Measurements from ENCODE around the gene SDR39U1.
A peak's percentile ranks its signal among the peaks of the same experiment; 100 is the strongest.
"Not testable (repeated sequence)": the region's sequence is repeated elsewhere in the genome, so short reads cannot be mapped to it uniquely, and the experiment has no call there.

SDR39U1 gene, protein sequence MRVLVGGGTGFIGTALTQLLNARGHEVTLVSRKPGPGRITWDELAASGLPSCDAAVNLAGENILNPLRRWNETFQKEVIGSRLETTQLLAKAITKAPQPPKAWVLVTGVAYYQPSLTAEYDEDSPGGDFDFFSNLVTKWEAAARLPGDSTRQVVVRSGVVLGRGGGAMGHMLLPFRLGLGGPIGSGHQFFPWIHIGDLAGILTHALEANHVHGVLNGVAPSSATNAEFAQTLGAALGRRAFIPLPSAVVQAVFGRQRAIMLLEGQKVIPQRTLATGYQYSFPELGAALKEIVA

DNA sequence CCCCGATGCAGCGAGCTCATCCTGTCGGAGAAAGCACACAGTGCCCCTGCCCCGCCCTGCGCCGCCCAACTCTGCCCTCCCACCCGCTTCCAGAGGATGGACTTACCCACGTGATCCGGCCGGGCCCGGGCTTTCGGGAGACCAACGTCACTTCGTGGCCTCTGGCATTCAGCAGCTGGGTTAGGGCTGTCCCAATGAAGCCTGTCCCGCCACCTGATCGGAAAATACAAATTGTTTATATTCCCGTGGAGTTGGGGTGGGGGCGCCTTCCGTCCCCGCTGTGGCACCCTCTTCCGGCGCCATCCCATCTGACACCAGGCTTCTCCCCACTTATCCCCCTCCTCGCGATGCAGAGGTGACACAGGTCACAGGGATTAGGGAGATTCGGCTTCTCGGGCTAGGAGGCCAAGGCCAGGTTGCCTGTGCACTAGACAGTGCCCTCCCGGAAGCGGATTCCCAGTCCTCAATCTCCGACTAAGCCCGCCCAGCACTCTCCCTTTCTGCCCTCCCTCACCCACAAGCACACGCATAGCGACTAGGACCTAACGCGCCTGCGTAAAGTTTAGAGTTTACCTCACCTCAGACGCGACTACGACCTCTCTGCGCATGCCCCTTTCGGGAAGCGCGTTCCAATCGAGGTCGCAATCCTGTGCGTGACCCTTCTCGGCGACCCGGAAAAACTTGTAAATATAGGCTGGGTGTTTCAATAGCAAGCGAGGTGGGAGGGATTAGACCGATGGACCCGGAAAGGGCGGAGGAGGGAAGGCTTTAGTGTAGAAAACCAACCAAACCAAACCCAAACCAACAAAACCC, at the start of gene SDR39U1:
Gene SDR39U1, minus strand, starts transcription at position 537 of the 813 bp plus-strand sequence. Its CDS starts 7 bp downstream, at position 530.
- TF ChIP-seq, protein P1, sequence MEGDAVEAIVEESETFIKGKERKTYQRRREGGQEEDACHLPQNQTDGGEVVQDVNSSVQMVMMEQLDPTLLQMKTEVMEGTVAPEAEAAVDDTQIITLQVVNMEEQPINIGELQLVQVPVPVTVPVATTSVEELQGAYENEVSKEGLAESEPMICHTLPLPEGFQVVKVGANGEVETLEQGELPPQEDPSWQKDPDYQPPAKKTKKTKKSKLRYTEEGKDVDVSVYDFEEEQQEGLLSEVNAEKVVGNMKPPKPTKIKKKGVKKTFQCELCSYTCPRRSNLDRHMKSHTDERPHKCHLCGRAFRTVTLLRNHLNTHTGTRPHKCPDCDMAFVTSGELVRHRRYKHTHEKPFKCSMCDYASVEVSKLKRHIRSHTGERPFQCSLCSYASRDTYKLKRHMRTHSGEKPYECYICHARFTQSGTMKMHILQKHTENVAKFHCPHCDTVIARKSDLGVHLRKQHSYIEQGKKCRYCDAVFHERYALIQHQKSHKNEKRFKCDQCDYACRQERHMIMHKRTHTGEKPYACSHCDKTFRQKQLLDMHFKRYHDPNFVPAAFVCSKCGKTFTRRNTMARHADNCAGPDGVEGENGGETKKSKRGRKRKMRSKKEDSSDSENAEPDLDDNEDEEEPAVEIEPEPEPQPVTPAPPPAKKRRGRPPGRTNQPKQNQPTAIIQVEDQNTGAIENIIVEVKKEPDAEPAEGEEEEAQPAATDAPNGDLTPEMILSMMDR (IDR thresholded peaks at IDR 0.05; ENCODE audit: low read length, missing control alignments), result no peak
- peak; percentile 100 for DNase-seq (ENCODE audit: low read depth)
- H3K4me3 ChIP-seq (replicated peaks; ENCODE audit: low read depth, low read length), result peak within 1 kb of the TSS; percentile 96

DNA sequence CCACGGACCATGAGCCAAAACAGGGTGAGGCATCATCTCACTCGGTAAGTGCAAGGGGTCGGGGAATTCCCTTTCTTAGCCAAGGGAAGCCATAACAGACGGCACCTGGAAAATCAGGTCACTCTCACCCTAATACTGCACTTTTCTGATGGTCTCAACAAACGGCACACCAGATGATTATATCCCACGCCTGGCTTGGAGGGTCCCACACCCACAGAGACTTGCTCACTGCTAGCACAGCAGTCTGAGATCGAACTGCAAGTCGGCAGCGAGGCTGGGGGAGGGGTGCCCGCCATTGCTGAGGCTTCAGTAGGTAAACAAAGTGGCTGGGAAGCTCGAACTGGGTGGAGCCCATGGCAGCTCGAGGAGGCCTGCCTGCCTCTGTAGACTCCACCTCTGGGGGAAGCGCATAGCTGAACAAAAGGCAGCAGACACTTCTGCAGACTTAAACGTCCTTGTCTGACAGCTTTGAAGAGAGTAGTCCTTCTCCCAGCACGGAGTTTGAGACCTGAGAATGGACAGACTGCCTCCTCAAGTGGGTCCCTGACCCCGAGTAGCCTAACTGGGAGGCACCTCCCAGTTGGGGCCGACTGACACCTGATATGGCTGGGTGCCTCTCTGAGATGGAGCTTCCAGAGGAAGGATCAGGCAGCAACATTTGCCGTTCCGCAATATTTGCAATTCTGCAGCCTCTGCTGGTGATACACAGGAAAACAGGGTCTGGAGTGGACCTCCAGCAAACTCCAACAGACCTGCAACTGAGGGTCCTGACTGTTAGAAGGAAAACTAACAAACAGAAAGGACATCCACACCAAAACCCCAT, 49.2 kb upstream of the SDR39U1 start:
- not testable (repeated sequence) for H3K4me3 ChIP-seq (replicated peaks; ENCODE audit: low read depth, low read length)

DNA sequence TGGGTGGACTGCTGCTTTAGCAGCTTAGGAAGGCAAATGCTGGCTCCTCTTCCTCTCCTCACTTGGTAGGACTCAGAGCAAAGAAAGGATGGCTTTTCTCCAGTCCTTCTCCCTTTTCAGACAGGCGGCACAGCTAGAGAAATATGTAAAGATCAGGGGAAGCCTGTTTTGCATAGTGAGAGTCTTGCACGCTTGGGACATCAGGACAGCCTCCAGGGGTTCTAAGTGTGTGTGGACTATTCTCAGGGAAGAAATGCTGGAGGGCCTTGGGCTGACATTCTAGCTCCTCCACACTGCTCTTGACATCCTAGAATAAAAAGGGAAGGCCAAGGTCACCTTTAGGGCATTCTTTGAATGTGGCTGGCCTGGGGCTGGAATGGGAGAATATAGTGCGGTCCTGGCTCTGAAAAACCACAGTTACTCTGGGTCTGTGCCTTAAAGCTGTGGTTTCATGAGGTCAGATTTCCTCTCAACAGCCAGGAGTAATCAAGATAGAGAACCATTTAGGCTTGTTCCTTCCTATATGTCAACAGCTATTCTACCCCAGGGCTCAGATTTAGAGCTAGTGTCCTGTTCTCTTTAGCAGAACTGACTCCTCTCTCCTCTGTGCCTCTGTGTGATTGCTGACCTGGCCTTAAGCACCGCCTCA, 41.2 kb upstream of the SDR39U1 start:
- TF ChIP-seq, protein P1 (IDR thresholded peaks at IDR 0.05; ENCODE audit: low read length, missing control alignments), result no peak
- peak; percentile 48 for DNase-seq (ENCODE audit: low read depth)
- H3K4me3 ChIP-seq (replicated peaks; ENCODE audit: low read depth, low read length), result no peak overlapping the region

More for the DNA sequence above, 49.2 kb upstream of the SDR39U1 start:
- not testable (repeated sequence) for DNase-seq (ENCODE audit: low read depth)

DNA sequence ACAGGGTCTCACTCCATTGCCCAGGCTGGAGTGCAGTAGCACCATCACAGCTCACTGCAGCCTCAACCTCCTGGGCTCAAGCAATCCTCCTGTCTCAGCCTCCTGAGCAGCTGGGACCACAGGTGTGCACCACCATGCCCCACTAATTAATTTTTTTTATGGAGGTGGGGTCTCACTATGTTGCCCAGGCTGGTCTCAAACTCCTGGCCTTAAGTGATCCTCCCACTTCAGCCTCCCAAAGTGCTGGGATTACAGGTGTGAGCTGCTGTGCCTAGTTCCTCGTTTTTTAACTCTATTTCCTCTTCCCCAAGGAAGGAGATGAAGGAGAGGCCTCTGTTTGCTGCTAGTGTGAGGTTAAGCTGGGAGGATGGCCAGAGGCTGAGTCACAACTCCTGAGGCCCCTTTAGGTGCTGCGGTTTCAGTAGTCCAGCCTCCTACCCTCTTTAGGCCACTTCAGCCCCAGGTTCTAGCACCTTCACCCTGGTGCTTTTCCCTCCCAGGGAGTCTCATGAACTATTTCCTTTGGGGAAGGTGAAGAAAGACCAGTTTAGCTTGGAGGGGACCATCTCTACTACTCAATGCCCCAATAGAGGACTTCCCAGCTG, 40.2 kb upstream of the SDR39U1 start:
- not testable (repeated sequence) for H3K4me3 ChIP-seq (replicated peaks; ENCODE audit: low read depth, low read length)
- DNase-seq (ENCODE audit: low read depth), result peak; percentile 40

DNA sequence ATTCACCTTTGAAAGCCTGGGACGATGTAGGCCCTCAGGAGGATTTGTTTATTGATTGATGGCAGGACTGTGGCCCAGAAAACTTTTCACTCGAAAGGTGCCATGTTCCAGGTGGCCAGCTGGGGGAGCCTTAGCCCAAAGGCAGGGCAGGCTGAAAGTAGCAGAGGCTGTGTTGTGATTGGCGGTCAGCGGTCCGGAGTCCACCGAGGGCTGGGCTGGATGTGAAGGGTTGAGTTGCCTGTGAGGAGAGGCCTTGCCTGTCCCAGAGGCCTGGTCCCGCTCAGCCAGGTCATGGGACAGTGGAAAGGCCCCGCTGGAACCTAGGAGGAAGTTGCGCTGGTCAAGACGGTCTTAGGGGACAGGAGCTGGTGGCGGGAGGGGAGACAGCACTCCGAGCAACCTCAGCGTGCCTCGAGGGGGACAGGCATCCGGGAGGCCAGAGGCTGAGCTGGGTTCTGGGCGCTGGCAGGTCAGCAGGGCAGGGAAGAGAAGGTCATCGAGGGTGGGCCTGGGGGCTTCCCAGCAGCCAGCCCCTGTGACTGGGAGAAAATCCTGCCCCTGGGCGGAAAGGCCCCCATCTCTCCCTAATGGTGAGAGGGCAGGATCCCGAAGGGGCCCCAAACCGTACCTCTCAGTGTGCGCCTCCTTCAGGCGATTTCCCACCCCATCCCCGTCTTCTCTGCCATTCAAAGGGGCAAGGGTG, 39.2 kb upstream of the SDR39U1 start:
- TF ChIP-seq, protein P1 (IDR thresholded peaks at IDR 0.05; ENCODE audit: low read length, missing control alignments), result peak; percentile 69
- DNase-seq (ENCODE audit: low read depth), result peak; percentile 28
- H3K4me3 ChIP-seq (replicated peaks; ENCODE audit: low read depth, low read length), result no peak overlapping the region

DNA sequence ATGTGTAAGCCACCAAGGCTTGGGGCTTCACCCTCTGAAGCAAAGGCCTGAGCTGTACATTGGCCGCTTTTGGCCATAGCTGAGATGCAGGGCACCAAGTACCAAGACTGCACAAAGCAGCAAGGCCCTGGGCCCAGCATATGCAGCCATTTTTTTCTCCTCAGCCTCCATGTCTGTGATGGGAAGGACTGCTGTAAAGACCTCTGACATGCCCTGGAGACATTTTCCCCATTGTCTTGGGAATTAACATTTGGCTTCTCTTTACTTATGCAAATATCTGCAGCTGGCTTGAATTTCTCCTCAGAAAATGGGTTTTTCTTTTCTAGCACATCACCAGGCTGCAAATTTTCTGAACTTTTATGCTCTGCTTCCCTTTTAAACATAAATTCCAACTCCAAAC, 37.4 kb upstream of the SDR39U1 start:
- not testable (repeated sequence) for H3K4me3 ChIP-seq (replicated peaks; ENCODE audit: low read depth, low read length); DNase-seq (ENCODE audit: low read depth)

DNA sequence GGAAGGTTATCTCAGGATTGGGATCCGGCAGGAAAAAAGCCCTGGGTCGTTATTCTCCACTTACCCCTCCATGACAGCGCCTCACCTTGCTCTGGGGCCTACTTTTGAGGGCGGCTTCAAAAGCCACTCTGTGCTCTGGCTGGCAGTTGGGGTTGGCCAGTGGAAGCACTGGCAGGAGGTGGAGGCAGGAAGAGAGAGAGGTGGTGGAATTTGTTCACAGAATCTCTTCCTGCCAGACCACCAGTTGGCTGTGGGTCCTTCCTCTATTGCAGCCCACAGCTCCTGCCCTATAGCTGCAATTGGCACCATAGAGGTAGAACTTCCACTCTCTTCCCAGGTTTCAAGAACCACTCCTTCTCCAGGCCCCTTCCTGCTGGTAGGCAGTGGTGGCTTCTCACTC, 32.7 kb upstream of the SDR39U1 start:
- no peak for DNase-seq (ENCODE audit: low read depth)
- TF ChIP-seq, protein P1 (IDR thresholded peaks at IDR 0.05; ENCODE audit: low read length, missing control alignments), result no peak
- no peak overlapping the region for H3K4me3 ChIP-seq (replicated peaks; ENCODE audit: low read depth, low read length)

Data from fibroblast of pulmonary artery (primary cell).